ENCODE results near the gene C22orf15. TPM values are rescaled to one million over a fixed set of nuclear protein-coding genes. Genes with fewer than 3 reads are reported as not detected.

The C22orf15 gene
- total RNA-seq, 1 donor from 2014 or later, result not detected

DNA sequence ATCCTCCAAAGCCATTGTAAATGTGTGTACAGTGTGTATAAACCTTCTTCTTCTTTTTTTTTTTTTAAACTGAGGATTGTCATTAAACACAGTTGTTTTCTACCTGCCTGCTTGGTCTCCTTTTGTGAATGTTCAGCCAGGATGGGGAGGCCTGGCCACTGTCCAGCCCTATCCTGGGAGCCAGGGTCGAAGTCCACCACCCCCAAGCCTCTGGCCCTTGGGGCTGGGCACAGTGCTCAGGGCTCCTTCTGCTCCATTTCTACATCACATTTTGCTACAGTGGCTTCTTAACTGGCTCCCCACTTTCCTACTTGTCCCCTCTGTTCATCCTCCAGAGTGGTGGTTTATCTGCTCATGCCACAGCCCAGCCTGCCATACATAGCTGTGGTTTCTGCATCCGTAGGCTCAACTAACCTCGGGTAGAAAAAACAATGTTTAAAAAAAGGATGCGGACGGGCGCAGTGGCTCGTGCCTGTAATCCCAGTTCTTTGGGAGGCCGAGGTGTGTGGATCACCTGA lies 21.5 kb downstream of the C22orf15 start:
- TF ChIP-seq, protein P1, sequence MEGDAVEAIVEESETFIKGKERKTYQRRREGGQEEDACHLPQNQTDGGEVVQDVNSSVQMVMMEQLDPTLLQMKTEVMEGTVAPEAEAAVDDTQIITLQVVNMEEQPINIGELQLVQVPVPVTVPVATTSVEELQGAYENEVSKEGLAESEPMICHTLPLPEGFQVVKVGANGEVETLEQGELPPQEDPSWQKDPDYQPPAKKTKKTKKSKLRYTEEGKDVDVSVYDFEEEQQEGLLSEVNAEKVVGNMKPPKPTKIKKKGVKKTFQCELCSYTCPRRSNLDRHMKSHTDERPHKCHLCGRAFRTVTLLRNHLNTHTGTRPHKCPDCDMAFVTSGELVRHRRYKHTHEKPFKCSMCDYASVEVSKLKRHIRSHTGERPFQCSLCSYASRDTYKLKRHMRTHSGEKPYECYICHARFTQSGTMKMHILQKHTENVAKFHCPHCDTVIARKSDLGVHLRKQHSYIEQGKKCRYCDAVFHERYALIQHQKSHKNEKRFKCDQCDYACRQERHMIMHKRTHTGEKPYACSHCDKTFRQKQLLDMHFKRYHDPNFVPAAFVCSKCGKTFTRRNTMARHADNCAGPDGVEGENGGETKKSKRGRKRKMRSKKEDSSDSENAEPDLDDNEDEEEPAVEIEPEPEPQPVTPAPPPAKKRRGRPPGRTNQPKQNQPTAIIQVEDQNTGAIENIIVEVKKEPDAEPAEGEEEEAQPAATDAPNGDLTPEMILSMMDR (IDR thresholded peaks at IDR 0.05; ENCODE audit: insufficient read depth, low read length, severe bottlenecking), result no peak
- FAIRE-seq (no peak), DNase-seq (ENCODE audit: low read depth) (no peak)
- Histone ChIP-seq H3K36me3 (ENCODE audit: control insufficient read depth, insufficient read depth, low read length) (no peaks in the 10 kb centered on the region), H3K27me3 (ENCODE audit: control insufficient read depth, insufficient read depth, low read length) (no peaks in the 10 kb centered on the region), H3K4me3 (ENCODE audit: low read depth, low read length) (no peak overlapping the region)

DNA sequence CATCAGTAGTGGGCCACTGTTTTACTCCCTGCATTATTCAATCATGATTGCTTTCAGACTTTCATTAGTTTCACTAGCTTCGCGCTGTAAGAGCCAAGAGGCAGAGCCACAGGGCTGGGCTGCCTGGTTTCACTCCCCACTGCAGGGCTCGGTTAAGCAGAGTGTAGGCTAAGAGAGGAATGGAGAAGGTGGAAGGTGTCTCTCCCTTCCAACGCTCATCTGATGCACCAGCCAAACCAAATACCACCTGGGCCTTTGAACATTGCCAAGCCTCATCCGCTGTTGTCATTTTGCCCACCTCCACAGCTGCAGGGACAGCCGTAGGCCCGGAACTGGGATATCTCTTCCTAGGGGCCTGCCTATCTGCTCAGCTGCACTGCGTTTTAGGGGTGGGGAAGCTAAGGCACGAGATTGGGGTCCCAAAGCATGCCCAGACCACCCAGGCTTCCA lies 23.5 kb downstream of the C22orf15 start:
- no peaks in the 10 kb centered on the region for H3K36me3 ChIP-seq (ENCODE audit: control insufficient read depth, insufficient read depth, low read length)
- FAIRE-seq, result no peak
- no peak for DNase-seq (ENCODE audit: low read depth)
- H3K27me3 ChIP-seq (ENCODE audit: control insufficient read depth, insufficient read depth, low read length), result no peaks in the 10 kb centered on the region
- TF ChIP-seq, protein P1 (IDR thresholded peaks at IDR 0.05; ENCODE audit: insufficient read depth, low read length, severe bottlenecking), result no peak
- peak overlapping the region; percentile 72 for H3K4me3 ChIP-seq (ENCODE audit: low read depth, low read length)

DNA sequence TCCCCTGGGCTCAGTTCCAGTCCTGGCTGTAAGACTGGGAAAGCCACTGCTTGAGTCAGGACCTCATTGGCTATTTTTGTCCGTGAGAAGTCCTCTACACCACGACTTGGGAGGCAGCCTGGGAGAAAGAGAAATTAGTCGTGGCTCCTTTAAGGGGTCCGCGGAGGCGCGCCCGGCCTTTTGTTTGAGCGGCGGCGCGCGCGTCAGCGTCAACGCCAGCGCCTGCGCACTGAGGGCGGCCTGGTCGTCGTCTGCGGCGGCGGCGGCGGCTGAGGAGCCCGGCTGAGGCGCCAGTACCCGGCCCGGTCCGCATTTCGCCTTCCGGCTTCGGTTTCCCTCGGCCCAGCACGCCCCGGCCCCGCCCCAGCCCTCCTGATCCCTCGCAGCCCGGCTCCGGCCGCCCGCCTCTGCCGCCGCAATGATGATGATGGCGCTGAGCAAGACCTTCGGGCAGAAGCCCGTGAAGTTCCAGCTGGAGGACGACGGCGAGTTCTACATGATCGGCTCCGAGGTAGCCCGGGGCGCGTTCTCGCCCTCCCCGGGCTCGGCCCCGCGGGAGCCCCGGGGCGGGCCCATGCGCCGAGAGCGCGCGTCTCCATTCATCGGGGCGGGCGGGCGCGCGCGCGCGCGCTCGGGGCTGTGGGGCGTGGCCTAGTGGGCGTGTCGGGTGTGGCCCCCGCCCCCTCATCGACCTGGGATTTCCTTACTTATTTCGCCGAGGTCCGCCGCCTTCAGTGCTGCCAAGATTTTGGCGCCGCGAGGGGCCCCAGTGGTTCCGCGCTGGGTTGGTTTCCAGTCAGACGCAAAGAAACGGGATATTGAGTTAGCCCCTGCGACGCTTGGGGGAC lies 24.2 kb downstream of the C22orf15 start, which contains the start of gene SMARCB1:
Gene SMARCB1 (plus strand): TSS at position 215 of the 848 bp plus-strand sequence. CDS start 204 bp downstream, at position 419.
- Histone ChIP-seq H3K36me3 (ENCODE audit: control insufficient read depth, insufficient read depth, low read length) (peaks cover 2% of the 10 kb centered on the region), H3K4me3 (ENCODE audit: low read depth, low read length) (peak within 1 kb of the TSS; percentile 72), H3K27me3 (ENCODE audit: control insufficient read depth, insufficient read depth, low read length) (no peaks in the 10 kb centered on the region)
- DNase-seq (ENCODE audit: low read depth) (peak; percentile 51), FAIRE-seq (no peak)
- TF ChIP-seq, protein P1 (IDR thresholded peaks at IDR 0.05; ENCODE audit: insufficient read depth, low read length, severe bottlenecking), result no peak

DNA sequence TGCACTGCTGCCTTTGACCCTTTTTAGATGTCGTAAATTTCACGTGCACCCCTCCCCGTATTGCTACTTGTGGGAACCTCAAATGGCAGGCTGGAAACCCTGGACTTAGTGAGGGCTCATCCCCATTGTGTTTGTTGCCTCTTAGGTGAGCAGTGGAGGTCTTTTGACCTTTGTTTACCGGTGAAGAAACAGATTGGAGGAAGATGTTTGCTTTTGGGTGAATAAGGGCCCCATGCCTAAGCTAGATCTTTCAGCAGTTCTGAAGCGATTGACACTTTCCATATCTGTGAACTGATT lies 24.8 kb downstream of the C22orf15 start:
- Histone ChIP-seq H3K4me3 (ENCODE audit: low read depth, low read length) (peak overlapping the region; percentile 72), H3K27me3 (ENCODE audit: control insufficient read depth, insufficient read depth, low read length) (no peaks in the 10 kb centered on the region), H3K36me3 (ENCODE audit: control insufficient read depth, insufficient read depth, low read length) (peaks cover 5% of the 10 kb centered on the region)
- FAIRE-seq, result no peak
- peak; percentile 8 for DNase-seq (ENCODE audit: low read depth)
- TF ChIP-seq, protein P1 (IDR thresholded peaks at IDR 0.05; ENCODE audit: insufficient read depth, low read length, severe bottlenecking), result no peak

DNA sequence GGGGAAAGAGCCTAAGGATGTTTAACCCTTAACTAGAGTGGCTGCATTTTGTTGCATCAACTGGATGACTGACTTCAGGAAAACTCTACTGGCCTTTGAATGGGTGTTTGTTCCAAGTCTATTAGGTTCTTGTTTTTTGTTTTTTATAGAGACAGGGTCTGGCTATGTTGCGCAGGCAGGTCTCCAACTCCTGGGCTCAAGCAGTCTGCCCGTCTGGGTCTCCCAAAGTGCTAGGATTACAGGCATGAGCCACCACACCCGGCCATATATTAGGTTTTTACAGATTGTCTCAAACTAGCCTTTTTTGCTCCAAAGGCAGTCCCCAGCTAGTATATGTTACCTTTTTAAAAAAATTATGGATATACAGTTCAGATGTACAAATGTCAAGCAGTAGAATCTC lies 25.1 kb downstream of the C22orf15 start:
- FAIRE-seq (no peak), DNase-seq (ENCODE audit: low read depth) (no peak)
- H3K36me3 ChIP-seq (ENCODE audit: control insufficient read depth, insufficient read depth, low read length), result peaks cover 7% of the 10 kb centered on the region
- no peaks in the 10 kb centered on the region for H3K27me3 ChIP-seq (ENCODE audit: control insufficient read depth, insufficient read depth, low read length)
- peak overlapping the region; percentile 72 for H3K4me3 ChIP-seq (ENCODE audit: low read depth, low read length)
- TF ChIP-seq, protein P1 (IDR thresholded peaks at IDR 0.05; ENCODE audit: insufficient read depth, low read length, severe bottlenecking), result no peak

All from bronchial epithelial cell (primary cell).